Activated T-helper 1 cell treated with anti-CD3 and anti-CD28 coated beads, Interleukin-2, amount 50 U/mL, for 16 hours (primary cell): Measurements from ENCODE around the gene POLR2H.

Experiments used
- DNase-seq, 2 donors: peaks; one replicate each; pipeline ENCODE4 v3.0.0-alpha.2; 2020; ENCODE audit warnings: low read depth in 1 of 2, low spot score in 1 of 2

POLR2H gene

GRCh38 chr3:184361532-184361931 is at the start of gene POLR2H, which contains the start of gene CLCN2:
POLR2H (plus strand) TSS chr3:184361710; CDS start chr3:184363493, 1,783 bp downstream.
CLCN2 (minus strand) TSS chr3:184361605; CDS start chr3:184361479, 126 bp downstream.
- DNase-seq, result peak in 1 of 2 donors; percentile 24

DNA sequence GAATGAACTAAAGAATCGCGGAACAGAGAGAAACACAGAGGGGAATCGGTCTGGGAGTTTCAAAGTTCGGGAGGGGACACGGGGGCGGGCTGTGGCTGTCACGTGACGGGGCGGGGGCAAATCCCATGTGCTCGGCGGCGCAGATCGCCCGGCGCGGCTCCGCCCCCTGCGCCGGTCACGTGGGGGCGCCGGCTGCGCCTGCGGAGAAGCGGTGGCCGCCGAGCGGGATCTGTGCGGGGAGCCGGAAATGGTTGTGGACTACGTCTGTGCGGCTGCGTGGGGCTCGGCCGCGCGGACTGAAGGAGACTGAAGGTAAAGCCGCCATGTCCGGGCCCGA is 47.2 kb upstream of the POLR2H start, which contains the start of gene EIF4G1:
TSS of gene EIF4G1 (plus strand) at position 244 of the 337 bp plus-strand sequence. CDS start 1,191 bp downstream, outside the sequence.
- peak; percentile 83 to 89 for DNase-seq

DNA sequence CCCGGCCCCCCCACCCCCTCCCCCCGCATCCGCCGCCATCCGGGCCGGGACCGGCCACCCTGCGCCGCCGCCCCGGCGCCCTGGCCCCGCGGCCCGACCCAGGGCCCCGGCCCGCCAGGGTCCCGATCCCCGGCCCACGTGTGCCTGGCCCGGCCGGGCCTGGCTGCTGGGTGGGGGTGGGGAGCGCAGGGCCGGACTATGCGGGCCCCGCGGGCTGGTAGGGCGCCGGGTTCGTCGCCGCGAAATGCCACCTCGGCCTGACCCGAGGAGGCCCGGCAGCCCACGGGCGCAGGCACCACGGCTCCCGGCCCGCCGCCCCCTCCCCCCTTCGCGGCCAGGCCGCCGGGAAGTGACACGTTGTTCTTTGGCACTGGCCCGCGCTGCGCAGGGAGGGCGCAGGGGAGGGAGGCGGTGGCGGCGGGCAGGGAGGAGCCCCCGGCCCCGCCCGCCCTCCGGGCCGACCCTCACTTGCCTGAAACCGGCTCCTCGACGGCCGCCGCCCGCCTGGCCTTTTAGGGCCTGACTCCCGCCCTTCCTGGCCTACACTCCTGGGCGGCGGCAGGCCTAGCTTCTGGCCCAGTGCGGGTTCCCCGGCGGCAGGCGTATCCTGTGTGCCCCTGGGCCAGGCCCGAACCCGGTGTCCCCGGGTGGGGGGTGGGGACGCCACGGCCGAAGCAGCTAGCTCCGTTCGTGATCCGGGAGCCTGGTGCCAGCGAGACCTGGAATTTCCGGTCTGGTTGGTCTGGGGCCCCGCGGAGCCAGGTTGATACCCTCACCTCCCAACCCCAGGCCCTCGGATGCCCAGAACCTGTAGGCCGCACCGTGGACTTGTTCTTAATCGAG is 46.6 kb upstream of the POLR2H start:
- DNase-seq, result peak; percentile 33 to 64

- no peak for DNase-seq
Measured at GRCh38 chr3:184315543-184315867, 46.0 kb upstream of the POLR2H start.

DNA sequence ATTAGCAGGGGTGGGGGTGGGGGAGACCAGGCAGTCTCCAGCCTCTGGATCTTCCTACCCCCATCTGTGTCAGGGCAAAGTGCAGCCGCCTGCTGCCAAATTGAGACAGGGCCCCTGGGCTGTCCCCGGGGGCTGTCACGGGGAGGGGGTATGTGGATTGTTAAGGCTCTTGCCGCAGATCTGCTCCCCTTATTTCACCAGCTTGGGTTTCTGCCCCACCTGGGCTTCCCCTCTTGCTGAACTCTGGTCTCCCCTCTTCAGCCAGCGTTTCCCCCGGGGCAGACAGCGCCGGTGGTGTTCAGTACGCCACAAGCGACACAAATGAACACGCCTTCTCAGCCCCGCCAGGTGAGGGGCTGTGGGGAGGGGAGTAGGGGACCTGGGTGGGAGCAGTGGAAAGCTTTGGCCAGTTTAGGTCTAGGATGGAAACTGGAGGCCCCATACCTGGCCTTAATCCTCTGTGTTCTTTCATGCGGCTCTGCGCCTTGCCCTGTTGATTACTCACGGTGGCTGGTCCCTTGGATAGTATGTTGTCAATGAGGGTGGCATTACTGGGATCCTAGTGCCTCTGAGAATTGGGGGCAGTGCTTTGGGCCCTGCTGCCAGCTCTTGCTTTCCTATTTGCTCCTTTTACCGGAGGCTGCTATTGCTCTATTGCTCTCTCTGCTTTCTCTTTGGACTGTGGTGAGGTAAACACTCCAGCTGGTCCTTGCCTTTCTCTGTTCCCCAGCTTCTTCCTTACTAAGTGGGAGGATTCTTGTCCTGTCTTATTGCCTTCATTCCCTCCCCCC is 45.4 kb upstream of the POLR2H start:
- DNase-seq, result no peak

DNA sequence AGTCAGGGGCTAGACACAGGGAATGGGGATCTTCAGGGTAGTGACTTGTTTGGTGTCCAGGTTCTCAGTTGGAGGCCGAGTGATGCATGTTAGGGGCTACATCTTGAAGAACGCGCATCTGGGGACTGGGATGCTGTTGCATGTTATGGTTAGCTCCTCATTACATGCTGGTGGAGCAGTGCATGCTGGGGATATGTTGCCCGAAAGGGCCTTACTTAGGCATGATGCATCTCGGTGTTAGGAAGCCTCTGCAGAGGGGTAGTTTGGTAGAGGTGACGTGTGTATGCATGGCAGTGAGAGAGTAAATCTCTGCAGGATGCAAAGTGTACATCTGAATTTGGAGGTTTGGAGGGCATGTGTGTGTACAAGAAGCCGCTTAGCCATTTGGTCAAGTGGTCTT is 44.7 kb upstream of the POLR2H start:
- DNase-seq, result no peak

- no peak for DNase-seq
Measured at GRCh38 chr3:184317201-184317600, 44.3 kb upstream of the POLR2H start.

DNA sequence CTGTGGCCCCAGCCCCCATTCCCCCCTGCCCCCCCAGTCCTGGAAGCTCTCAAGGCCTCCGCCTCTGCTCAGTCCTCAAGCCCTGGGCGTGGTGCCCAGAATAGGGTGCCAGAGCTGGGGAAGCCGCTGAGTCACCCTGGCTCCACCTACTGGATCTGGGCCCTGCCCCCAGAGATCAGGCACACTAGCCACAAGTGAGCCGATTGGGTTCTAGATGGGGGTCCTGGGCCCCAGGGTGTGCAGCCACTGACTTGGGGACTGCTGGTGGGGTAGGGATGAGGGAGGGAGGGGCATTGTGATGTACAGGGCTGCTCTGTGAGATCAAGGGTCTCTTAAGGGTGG is 41.4 kb upstream of the POLR2H start:
- no peak for DNase-seq

GRCh38 chr3:184321666-184322065 is 39.8 kb upstream of the POLR2H start:
- no peak for DNase-seq

DNA sequence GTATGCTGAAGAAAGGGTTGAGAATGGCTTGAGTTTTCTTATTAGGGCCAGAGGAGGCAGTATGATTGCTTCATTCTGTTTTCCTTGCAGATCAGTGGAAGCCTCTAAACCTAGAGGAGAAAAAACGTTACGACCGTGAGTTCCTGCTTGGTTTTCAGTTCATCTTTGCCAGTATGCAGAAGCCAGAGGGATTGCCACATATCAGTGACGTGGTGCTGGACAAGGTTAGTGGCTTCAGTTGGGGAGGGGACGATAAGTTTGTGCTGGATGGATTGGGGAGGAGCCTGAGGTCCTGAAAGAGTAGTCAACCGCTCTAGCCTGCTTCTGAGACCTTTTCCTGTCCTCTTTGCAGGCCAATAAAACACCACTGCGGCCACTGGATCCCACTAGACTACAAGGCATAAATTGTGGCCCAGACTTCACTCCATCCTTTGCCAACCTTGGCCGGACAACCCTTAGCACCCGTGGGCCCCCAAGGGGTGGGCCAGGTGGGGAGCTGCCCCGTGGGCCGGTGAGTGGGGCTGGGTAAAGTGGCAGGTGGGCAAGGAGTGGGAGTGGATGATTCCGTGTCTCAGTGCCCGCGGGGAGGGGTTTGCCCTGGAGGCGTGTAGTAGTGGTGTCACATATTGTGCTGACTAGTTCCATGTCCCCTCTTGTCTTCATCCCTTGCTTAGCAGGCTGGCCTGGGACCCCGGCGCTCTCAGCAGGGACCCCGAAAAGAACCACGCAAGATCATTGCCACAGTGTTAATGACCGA is 38.6 kb upstream of the POLR2H start:
- DNase-seq, result no peak

- no peak for DNase-seq
Measured at GRCh38 chr3:184323696-184324095, 37.8 kb upstream of the POLR2H start.

DNA sequence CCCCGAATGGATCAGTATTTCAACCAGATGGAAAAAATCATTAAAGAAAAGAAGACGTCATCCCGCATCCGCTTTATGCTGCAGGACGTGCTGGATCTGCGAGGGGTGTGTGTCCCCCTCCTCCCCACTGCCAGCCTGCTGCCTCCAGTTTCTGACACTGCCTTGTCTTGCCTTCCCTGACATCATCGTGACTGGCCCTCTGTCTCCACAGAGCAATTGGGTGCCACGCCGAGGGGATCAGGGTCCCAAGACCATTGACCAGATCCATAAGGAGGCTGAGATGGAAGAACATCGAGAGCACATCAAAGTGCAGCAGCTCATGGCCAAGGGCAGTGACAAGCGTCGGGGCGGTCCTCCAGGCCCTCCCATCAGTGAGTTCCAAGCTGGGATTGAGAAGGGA is 36.2 kb upstream of the POLR2H start:
- no peak for DNase-seq

- DNase-seq, result no peak
Measured at GRCh38 chr3:184325715-184326369, 35.7 kb upstream of the POLR2H start.

GRCh38 chr3:184327171-184327570 is 34.3 kb upstream of the POLR2H start:
- DNase-seq, result no peak

GRCh38 chr3:184328516-184328915 is 33.0 kb upstream of the POLR2H start:
- no peak for DNase-seq

DNA sequence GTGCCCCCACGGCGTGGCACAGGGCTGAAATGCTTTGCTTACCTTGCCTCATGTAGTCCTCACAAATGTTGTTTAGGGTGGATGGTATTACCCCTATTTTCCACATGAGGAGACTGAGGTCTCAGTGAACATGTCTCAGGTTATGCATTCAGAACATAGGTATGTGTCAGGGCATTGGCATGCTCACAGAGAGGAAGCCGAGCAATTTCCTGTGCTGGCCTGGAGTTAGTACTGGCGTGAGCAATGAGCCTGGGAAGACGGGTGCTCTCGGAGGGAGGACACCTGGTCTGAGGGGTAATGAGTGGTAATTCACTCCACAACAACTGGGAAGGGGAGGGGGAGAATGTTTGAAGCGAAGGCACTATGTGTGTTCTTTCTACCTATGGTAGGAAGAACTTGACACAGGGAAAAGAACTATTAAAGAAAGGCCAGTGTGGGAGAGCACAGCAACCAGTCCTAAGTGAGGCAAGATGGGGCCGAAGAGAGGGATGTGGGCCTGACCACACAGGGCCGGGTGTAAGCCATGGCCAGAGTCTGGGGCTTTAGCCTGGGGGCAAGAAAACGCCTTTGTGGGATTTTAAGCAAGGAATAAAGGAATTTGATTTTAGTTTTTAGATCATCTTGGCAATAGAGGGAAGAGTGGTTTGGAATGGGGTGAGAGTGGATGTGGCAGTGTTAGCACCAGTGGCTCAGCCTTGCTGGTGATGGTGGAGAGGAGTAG is 29.0 kb upstream of the POLR2H start:
- no peak for DNase-seq

DNA sequence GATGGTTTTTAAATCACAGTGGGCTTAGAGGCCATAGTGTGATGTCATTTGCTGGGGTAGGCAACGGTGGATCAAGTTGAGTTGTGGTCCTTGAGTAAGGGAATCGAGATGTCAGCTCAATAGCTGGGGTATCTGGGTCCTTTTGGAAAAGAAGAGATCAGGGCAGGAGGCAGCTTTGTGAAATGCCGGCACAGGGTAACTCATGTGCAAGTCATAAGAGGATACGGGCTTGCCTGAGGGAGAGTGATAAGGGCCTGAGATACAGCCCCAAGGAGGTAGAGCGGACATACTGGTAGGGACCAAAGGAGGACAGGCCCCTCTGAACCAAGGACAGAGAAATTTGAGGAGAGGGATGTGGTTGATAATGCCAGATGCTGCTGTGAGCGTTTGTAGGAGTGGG is 28.3 kb upstream of the POLR2H start:
- no peak for DNase-seq

DNA sequence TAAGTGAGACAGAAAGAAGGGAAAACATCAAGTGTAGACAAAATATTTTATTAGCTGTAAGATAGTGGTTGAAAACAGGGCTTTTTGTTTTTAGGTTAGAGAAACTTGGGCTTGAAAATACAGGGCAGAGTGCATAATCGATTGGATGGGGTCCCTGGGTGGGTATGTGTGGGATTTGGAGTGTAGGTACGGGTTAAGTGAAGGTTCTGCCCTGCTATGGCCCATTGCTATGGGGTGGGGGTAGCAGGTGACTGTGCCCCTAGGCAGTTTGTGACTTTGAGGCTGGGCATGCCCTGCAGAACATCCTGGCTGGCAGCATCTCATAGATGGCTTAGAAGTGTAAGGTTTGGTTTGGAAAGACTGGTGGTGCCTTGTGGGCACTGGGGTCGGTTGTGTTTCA is 27.8 kb upstream of the POLR2H start:
- DNase-seq, result no peak

DNA sequence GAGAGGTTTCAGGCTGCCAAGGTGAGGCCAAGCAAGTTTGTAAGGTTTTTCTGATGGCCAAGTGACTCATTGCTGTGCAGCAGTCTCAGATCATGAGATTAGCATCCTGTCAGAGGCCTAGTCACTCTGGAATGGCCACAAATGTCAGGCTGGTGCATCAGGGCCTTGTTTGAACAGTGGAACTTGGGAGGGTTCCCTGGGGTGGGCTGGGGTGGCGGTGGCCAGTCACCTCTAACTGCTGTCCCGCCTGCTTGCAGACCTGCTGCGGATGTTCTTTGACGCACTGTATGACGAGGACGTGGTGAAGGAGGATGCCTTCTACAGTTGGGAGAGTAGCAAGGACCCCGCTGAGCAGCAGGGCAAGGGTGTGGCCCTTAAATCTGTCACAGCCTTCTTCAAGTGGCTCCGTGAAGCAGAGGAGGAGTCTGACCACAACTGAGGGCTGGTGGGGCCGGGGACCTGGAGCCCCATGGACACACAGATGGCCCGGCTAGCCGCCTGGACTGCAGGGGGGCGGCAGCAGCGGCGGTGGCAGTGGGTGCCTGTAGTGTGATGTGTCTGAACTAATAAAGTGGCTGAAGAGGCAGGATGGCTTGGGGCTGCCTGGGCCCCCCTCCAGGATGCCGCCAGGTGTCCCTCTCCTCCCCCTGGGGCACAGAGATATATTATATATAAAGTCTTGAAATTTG is 26.9 kb upstream of the POLR2H start:
- no peak for DNase-seq

GRCh38 chr3:184335291-184335660 is 26.2 kb upstream of the POLR2H start:
- DNase-seq, result no peak
